Body of pancreas (tissue), 4 donors: ENCODE measurements around the gene PLAC1.

Source experiments
- CTCF ChIP-seq, 7 experiments: fragments of 450-650 bp in 4 of 7; fragments of 200-600 bp in 3 of 7; sonication (generic) in 3 of 7; IDR thresholded peaks; one replicate each; pipeline ENCODE4 v1.5.1; 2016 to 2019; ENCODE audit warnings: antibody characterized with exemption in 7 of 7
- POLR2A ChIP-seq, 3 donors: fragments of 450-650 bp; IDR thresholded peaks; one replicate each; pipeline ENCODE4 v1.6.1; 2016; ENCODE audit warnings: antibody characterized with exemption in 3 of 3, mild to moderate bottlenecking in 2 of 3

- TF ChIP-seq CTCF (IDR thresholded peaks at IDR 0.05) (no peak), POLR2A (IDR thresholded peaks at IDR 0.05) (no peak)
Measured at GRCh38 chrX:134570509-134570846, 87.8 kb downstream of the PLAC1 start.
